KBM-7 (cell line): Measurements from ENCODE around the gene MAP7D1.

Experiments
- DNase-seq: peaks from one replicate; pipeline ENCODE4 v3.0.0-alpha.2; 2015
- in situ Hi-C: fragments of 300-500 bp; cut with MboI; formaldehyde crosslinking; loops from 2 replicates; pipeline ENCODE4 v1.14.3; 2020; ENCODE audit warnings: low sequenced_read_pairs, low pct_unique_long_range_greater_than_20kb, mixed read lengths

MAP7D1 gene

GRCh38 chr1:36155408-36156328 is at the start of gene MAP7D1:
TSS of gene MAP7D1 (plus strand) at chr1:36156160. CDS start at chr1:36156418, 258 bp downstream.
- in situ Hi-C loops: no loop called here
- DNase-seq: peak; percentile 68

GRCh38 chr1:36106269-36106668 is 49.7 kb upstream of the MAP7D1 start:
- in situ Hi-C loops: loop anchor here (5.0 kb wide), 1 partner anchor 36 kb away; no protein-coding TSS in a partner anchor
- DNase-seq: no peak

- in situ Hi-C loops: loop anchor here (5.0 kb wide), 1 partner anchor 35 kb away; no protein-coding TSS in a partner anchor
Observed at GRCh38 chr1:36107394-36107793, 48.6 kb upstream of the MAP7D1 start.

GRCh38 chr1:36108314-36108713 is 47.6 kb upstream of the MAP7D1 start:
- in situ Hi-C loops: loop anchor here (5.0 kb wide), 1 partner anchor 34 kb away; no protein-coding TSS in a partner anchor
- no peak for DNase-seq

More at GRCh38 chr1:36107394-36107793, 48.6 kb upstream of the MAP7D1 start:
- DNase-seq: no peak

- in situ Hi-C loops: loop anchor here (5.0 kb wide), 1 partner anchor 33 kb away; no protein-coding TSS in a partner anchor
- DNase-seq: peak; percentile 22
Observed at GRCh38 chr1:36109041-36109679, 46.8 kb upstream of the MAP7D1 start.

GRCh38 chr1:36111151-36111550 is 44.8 kb upstream of the MAP7D1 start:
- in situ Hi-C loops: no loop called here
- no peak for DNase-seq

GRCh38 chr1:36112823-36113222 is 43.1 kb upstream of the MAP7D1 start:
- in situ Hi-C loops: no loop called here
- DNase-seq: no peak

- in situ Hi-C loops: no loop called here
- no peak for DNase-seq
Observed at GRCh38 chr1:36114371-36114770, 41.6 kb upstream of the MAP7D1 start.

GRCh38 chr1:36115200-36115669 is 40.7 kb upstream of the MAP7D1 start:
- DNase-seq: no peak
- in situ Hi-C loops: no loop called here

- no peak for DNase-seq
- in situ Hi-C loops: no loop called here
Observed at GRCh38 chr1:36115931-36116330, 40.0 kb upstream of the MAP7D1 start.

GRCh38 chr1:36116901-36117300 is 39.1 kb upstream of the MAP7D1 start:
- DNase-seq: no peak
- in situ Hi-C loops: no loop called here

GRCh38 chr1:36118447-36119204 is 37.3 kb upstream of the MAP7D1 start:
- in situ Hi-C loops: no loop called here
- no peak for DNase-seq

- DNase-seq: no peak
- in situ Hi-C loops: no loop called here
Observed at GRCh38 chr1:36119456-36119855, 36.5 kb upstream of the MAP7D1 start.

GRCh38 chr1:36122062-36123030 is 33.6 kb upstream of the MAP7D1 start:
- in situ Hi-C loops: no loop called here
- no peak for DNase-seq

GRCh38 chr1:36123356-36123755 is 32.6 kb upstream of the MAP7D1 start:
- in situ Hi-C loops: no loop called here
- DNase-seq: no peak

GRCh38 chr1:36124404-36125128 is 31.4 kb upstream of the MAP7D1 start:
- in situ Hi-C loops: no loop called here
- DNase-seq: no peak

- in situ Hi-C loops: no loop called here
- no peak for DNase-seq
Observed at GRCh38 chr1:36125129-36125991, 30.6 kb upstream of the MAP7D1 start, which contains the start of gene COL8A2. TSS of gene COL8A2 (minus strand) at chr1:36125222. CDS start at chr1:36100242, 24,980 bp downstream.
